Aorta (tissue), 5 donors: ENCODE results near the gene MTHFR. TPM values are rescaled to one million over a fixed set of nuclear protein-coding genes. Genes with fewer than 3 reads are reported as not detected.

Source experiments
- ATAC-seq: fragments of 200-7000 bp; cut with Tn5 transposase; one replicate; pipeline ENCODE4 v1.9.1; 2022; ENCODE audit warnings: moderate library complexity; ENCODE audit not compliant: low FRiP score
- DNase-seq, 2 donors: peaks; one replicate each; pipeline ENCODE4 v3.0.0-alpha.2; 2020
- H3K27ac ChIP-seq, 2 donors: one replicate each; pipeline ENCODE4 v1.5.1; 2013; ENCODE audit warnings: low read length in 2 of 2, mild to moderate bottlenecking in 2 of 2, moderate library complexity in 2 of 2, control low read depth in 1 of 2, inconsistent platforms in 1 of 2, low read depth in 1 of 2
- H3K27me3 ChIP-seq, 2 donors: one replicate each; pipeline ENCODE4 v1.6.1; 2013; ENCODE audit warnings: control low read depth in 1 of 2, low read length in 1 of 2, mild to moderate bottlenecking in 1 of 2, moderate library complexity in 1 of 2; ENCODE audit not compliant: insufficient read depth in 2 of 2, control insufficient read depth in 1 of 2
- H3K36me3 ChIP-seq, 2 donors: one replicate each; pipeline ENCODE4 v1.6.1; 2013; ENCODE audit warnings: control low read depth in 1 of 2, low read length in 1 of 2, mild to moderate bottlenecking in 1 of 2; ENCODE audit not compliant: insufficient read depth in 2 of 2, control insufficient read depth in 1 of 2
- H3K4me1 ChIP-seq, 2 donors: one replicate each; pipeline ENCODE4 v1.6.1; 2013; ENCODE audit warnings: low read length in 2 of 2, control low read depth in 1 of 2, mild to moderate bottlenecking in 1 of 2, moderate library complexity in 1 of 2; ENCODE audit not compliant: insufficient read depth in 2 of 2, control insufficient read depth in 1 of 2
- H3K4me3 ChIP-seq, 2 donors: one replicate each; pipeline ENCODE4 v1.5.1; 2013; ENCODE audit warnings: low read length in 2 of 2, control low read depth in 1 of 2, mild to moderate bottlenecking in 1 of 2
- H3K9me3 ChIP-seq: one replicate; pipeline ENCODE4 v1.6.1; 2013; ENCODE audit warnings: mild to moderate bottlenecking, low read length; ENCODE audit not compliant: control insufficient read depth
- WGBS, 2 donors: extraction: QIAGEN DNeasy Blood & Tissue Kit; methylation state at CpG; one replicate each; pipeline ENCODE4 v1.1.7; 2013; 5-methylcytosine and 5-hydroxymethylcytosine counted together
- intact Hi-C, 2 donors: fragments of 100-400 bp; cut with DNase I; formaldehyde crosslinking; loops; one replicate each; pipeline versions ENCODE4 v1.14.2 to v1.15.0; 2022
- polyA plus RNA-seq, 2 donors: library from polyadenylated mRNA; stranded (reverse); fragments of 200-250 nt; gene quantifications; one replicate each; pipeline ENCODE4 v1.2.3, GENCODE V29; 2013
- total RNA-seq, 2 donors: library from RNA; stranded (reverse); fragmentation: NEBNext Ultra II Directional; extraction: Animal tissue kit (Norgen Biotek cat#: 25700); gene quantifications; one replicate each; pipeline ENCODE4 v1.2.1, GENCODE V29; 2021
- donor health status: healthy with polysubstance abuse.
- donor health status: Bipolar disorder and iron deficiency.
- donor health status: DM: no; HTN: no; CAD: no.
- donor health status: DM: no; HTN: no; CAD: no.
- donor health status: DM: yes; HTN: yes; CAD: no.

The MTHFR gene
- total and polyA plus RNA-seq, 4 donors: 4.6 to 53.0 (median 27.1) TPM

GRCh38 chr1:11796036-11796828, 9.5 kb downstream of the MTHFR start:
- Histone ChIP-seq H3K27ac (peak overlapping the region in 1 of 2 donors; percentile 24), H3K27me3 (no peaks in the 10 kb centered on the region), H3K36me3 (peaks cover 0 to 7% of the 10 kb centered on the region in 2 donors), H3K4me3 (no peak overlapping the region), H3K9me3 (no peaks in the 10 kb centered on the region), H3K4me1 (peaks cover 0 to 5% of the 10 kb centered on the region in 2 donors)
- intact Hi-C loops: no loop called here
- DNase-seq (peak in 1 of 2 donors; percentile 76), ATAC-seq (no peak)
- WGBS, 2 donors: 92 to 93% methylated on average over 15 of the region's 15 CpGs

GRCh38 chr1:11795238-11795890, 10.4 kb downstream of the MTHFR start:
- DNase-seq (peak in 1 of 2 donors; percentile 33), ATAC-seq (no peak)
- Histone ChIP-seq H3K4me1 (peaks cover 0 to 5% of the 10 kb centered on the region in 2 donors), H3K4me3 (no peak overlapping the region), H3K27ac (no peak overlapping the region), H3K9me3 (no peaks in the 10 kb centered on the region), H3K27me3 (no peaks in the 10 kb centered on the region), H3K36me3 (peaks cover 0 to 7% of the 10 kb centered on the region in 2 donors)
- 87 to 89% methylated on average over 14 of the region's 14 CpGs for whole genome bisulfite sequencing, 2 donors
- intact Hi-C loops: no loop called here

DNA sequence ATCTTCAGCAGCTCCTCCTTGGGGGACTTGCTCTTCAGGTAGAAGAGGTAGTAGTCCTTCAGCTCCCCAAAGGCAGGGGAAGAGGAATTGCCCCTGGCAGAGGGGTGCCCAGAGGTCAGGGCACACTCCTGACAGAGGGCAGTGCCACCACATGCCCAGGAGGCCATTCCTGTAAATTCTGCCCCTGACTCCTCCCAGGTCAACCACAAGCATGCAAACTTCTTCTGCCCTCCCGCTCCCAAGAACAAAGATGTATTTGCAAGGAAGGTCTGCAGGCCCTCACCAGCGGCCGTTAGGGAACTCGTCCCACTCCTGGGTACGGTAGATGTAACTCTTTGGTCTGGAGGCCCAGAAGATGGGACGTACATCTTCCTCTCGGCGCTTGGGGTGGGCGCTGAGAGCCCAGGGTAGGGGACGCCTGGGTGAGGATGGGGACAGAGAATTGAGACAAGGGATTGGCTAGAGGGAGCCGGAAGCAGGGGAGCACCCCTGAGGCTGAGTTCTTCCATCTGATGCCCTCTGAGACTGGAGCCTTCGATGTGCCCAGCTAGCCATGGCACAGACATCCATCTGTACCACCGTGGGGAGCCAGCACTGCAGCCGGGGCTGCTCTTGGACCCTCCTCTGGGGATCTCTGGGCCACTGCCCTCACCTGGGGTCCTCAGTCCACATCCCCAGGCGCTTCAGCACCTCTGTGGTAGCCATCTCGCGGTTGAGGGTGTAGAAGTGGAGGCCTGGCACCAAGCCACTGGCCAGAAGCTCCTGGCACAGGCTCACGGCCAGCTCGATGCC, 11.1 kb downstream of the MTHFR start:
- intact Hi-C loops: no loop called here
- H3K27ac ChIP-seq: no peak overlapping the region
- no peaks in the 10 kb centered on the region for H3K9me3 ChIP-seq
- ATAC-seq (no peak), DNase-seq (peak in 1 of 2 donors; percentile 59)
- H3K4me3 ChIP-seq: no peak overlapping the region
- 85 to 89% methylated on average over 19 of the region's 19 CpGs for WGBS, 2 donors
- peaks cover 0 to 5% of the 10 kb centered on the region in 2 donors for H3K4me1 ChIP-seq
- no peaks in the 10 kb centered on the region for H3K27me3 ChIP-seq
- H3K36me3 ChIP-seq: peaks cover 0 to 7% of the 10 kb centered on the region in 2 donors

DNA sequence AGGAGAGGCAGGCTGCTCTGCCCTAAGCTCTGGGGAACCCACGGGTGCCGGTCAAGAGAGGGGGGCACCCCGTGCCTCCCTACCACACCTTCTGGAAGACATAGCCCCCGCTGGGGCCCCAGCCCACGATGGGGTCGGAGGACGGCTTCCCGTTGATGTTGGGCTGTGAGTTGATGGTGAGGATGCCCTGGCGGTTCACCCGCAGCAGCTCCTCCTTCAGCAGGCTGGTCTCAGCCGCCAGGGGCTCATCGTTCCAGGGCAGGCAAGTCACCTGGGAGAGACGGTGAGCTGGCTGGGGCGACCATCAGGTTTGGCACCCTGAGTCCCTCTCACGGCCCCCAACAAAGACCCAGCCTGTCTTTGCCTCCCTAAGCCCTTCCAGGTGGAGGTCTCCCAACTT, 11.9 kb downstream of the MTHFR start:
- H3K4me1 ChIP-seq: peaks cover 0 to 5% of the 10 kb centered on the region in 2 donors
- ATAC-seq (no peak), DNase-seq (peak in 1 of 2 donors; percentile 75)
- no peaks in the 10 kb centered on the region for H3K9me3 ChIP-seq
- no peak overlapping the region for H3K4me3 ChIP-seq
- peaks cover 0 to 7% of the 10 kb centered on the region in 2 donors for H3K36me3 ChIP-seq
- 93 to 94% methylated on average over 15 of the region's 15 CpGs for WGBS, 2 donors
- intact Hi-C loops: no loop called here
- no peaks in the 10 kb centered on the region for H3K27me3 ChIP-seq
- H3K27ac ChIP-seq: no peak overlapping the region

GRCh38 chr1:11792106-11792505, 13.7 kb downstream of the MTHFR start:
- Histone ChIP-seq H3K27ac (peak overlapping the region in 1 of 2 donors; percentile 30), H3K9me3 (no peaks in the 10 kb centered on the region), H3K36me3 (peaks cover 0 to 7% of the 10 kb centered on the region in 2 donors), H3K4me1 (no peaks in the 10 kb centered on the region), H3K4me3 (no peak overlapping the region), H3K27me3 (no peaks in the 10 kb centered on the region)
- ATAC-seq (no peak), DNase-seq (peak; percentile 45 to 47)
- intact Hi-C loops: no loop called here
- WGBS, 2 donors: 90 to 91% methylated on average over 11 of the region's 11 CpGs

- Histone ChIP-seq H3K36me3 (peaks cover 0 to 7% of the 10 kb centered on the region in 2 donors), H3K4me3 (no peak overlapping the region), H3K4me1 (no peaks in the 10 kb centered on the region), H3K9me3 (no peaks in the 10 kb centered on the region), H3K27me3 (no peaks in the 10 kb centered on the region), H3K27ac (peak overlapping the region in 1 of 2 donors; percentile 77)
- ATAC-seq (peak; percentile 94), DNase-seq (peak; percentile 95 to 96)
- WGBS, 2 donors: 36 to 40% methylated on average over 18 to 19 of the region's 19 CpGs
- intact Hi-C loops: no loop called here
Measured at GRCh38 chr1:11790880-11791715, 14.7 kb downstream of the MTHFR start.

DNA sequence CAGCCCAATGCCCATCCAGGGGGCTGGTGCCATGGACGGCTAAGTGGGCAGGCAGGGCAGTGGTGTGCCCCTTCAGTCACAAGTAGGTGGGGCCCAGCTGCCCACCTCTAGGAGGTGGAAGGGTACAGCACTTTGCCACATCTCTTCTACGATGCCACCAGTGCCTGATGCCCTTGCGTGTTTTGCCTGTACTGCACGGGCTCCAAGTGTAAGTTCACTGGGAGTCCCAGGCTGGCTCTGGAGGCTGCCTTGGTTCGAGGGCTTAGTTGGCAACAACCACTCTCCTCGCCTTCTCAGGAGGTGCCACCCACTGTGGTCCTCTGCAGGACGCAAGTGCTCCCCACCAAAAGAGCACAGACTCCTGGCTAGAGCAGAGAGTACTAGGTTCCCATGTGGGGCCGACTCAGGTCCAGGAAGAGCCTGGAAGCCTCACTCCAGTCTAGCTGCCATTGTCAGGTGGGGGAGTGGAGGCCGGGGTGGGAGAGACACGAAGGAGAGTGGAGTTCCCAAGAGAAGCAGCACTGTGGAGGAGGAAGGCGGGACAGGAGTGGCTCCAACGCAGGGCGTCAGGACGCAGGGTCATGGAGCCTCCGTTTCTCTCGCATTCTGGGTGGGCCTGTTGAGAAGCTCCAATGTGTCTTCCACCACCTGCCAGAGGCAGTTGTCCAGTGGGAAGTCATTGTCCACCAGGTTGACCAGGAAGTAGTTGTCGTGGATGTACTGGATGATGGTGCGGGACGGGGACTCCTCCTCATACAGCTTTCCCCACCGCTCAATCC, 15.5 kb downstream of the MTHFR start:
- WGBS, 2 donors: 63 to 66% methylated on average over 20 of the region's 20 CpGs
- no peaks in the 10 kb centered on the region for H3K27me3 ChIP-seq
- ATAC-seq (no peak), DNase-seq (peak; percentile 46 to 65)
- no peaks in the 10 kb centered on the region for H3K4me1 ChIP-seq
- peaks cover 0 to 7% of the 10 kb centered on the region in 2 donors for H3K36me3 ChIP-seq
- H3K9me3 ChIP-seq: no peaks in the 10 kb centered on the region
- intact Hi-C loops: no loop called here
- peak overlapping the region; percentile 15 to 77 for H3K27ac ChIP-seq
- H3K4me3 ChIP-seq: no peak overlapping the region
